ENCODE results near the gene LRRC4C. TPM values are rescaled to one million over a fixed set of nuclear protein-coding genes. Genes with fewer than 3 reads are reported as not detected.

LRRC4C gene
- total and polyA plus RNA-seq, 10 of the 15 experiments (the other 5 are each of a cell fraction or from before 2014, with no cell fraction given), result 1.5 TPM; not detected in 9

GRCh38 chr11:41042688-41043087 lies 416.8 kb downstream of the LRRC4C start:
- H3K4me2 ChIP-seq (ENCODE audit: control insufficient read depth, insufficient read depth), result no peak overlapping the region
- intact Hi-C loops (cut with micrococcal nuclease; ENCODE audit: unreplicated experiment) (no loop called here), in situ Hi-C loops (cut with MboI) (no loop called here)
- no peaks in the 10 kb centered on the region for H3K27me3 ChIP-seq (replicated peaks in 1 of 2; ENCODE audit: control insufficient read depth in 2 of 2, insufficient read depth in 2 of 2, low read length in 1 of 2)
- ChIA-PET CTCF (no interaction called here), SMC1A (ENCODE audit: uncharacterized antibody, unreplicated experiment) (interaction anchor here (0.7 kb wide), 1 partner anchor 1546 kb away, joined by 3 read pairs; no protein-coding TSS in a partner anchor), POLR2A (no interaction called here), RAD21 (ENCODE audit: unreplicated experiment) (no interaction called here)
- TF ChIP-seq MTA2 (IDR thresholded peaks at IDR 0.05; ENCODE audit: low read depth) (peak; percentile 58), HSF1 (IDR thresholded peaks at IDR 0.05; ENCODE audit: low read depth, low read length) (no peak)
- FAIRE-seq, result no peak
- H3K4me3 ChIP-seq, result no peak overlapping the region
- WGBS (ENCODE audit: insufficient coverage, insufficient replicate concordance, low lambda C conversion rate, missing lambda C conversion rate), result 0% methylated on average over 2 of the region's 3 CpGs
- no TSS peak for BruUV-seq (replicated peaks)
- no peaks in the 10 kb centered on the region for H3K9me3 ChIP-seq (replicated peaks; ENCODE audit: control insufficient read depth, insufficient read depth, low read length)
- H3K9ac ChIP-seq (ENCODE audit: control insufficient read depth, insufficient read depth, low read length), result no peak overlapping the region
- H3K4me1 ChIP-seq (ENCODE audit: control insufficient read depth, insufficient read depth, low read length), result no peaks in the 10 kb centered on the region
- H3K27ac ChIP-seq (ENCODE audit: control insufficient read depth, insufficient read depth), result no peak overlapping the region
- ATAC-seq, result no peak
- no peaks in the 10 kb centered on the region for H3K36me3 ChIP-seq (ENCODE audit: control insufficient read depth in 2 of 2, insufficient read depth in 2 of 2, low read length in 1 of 2)
- H3K79me2 ChIP-seq (ENCODE audit: control insufficient read depth, insufficient read depth, low read length), result no peaks in the 10 kb centered on the region
- no peak overlapping the region for H2AFZ ChIP-seq (ENCODE audit: control insufficient read depth, low read depth, low read length)
- DNase-seq (ENCODE audit: low read depth, low spot score), result no peak
- no peaks in the 10 kb centered on the region for H4K20me1 ChIP-seq (ENCODE audit: control insufficient read depth, insufficient read depth)

GRCh38 chr11:41040474-41040873 lies 419.0 kb downstream of the LRRC4C start:
- Histone ChIP-seq H3K4me1 (ENCODE audit: control insufficient read depth, insufficient read depth, low read length) (no peaks in the 10 kb centered on the region), H4K20me1 (ENCODE audit: control insufficient read depth, insufficient read depth) (no peaks in the 10 kb centered on the region), H3K79me2 (ENCODE audit: control insufficient read depth, insufficient read depth, low read length) (no peaks in the 10 kb centered on the region), H3K27me3 (replicated peaks in 1 of 2; ENCODE audit: control insufficient read depth in 2 of 2, insufficient read depth in 2 of 2, low read length in 1 of 2) (no peaks in the 10 kb centered on the region), H3K4me3 (no peak overlapping the region), H3K4me2 (ENCODE audit: control insufficient read depth, insufficient read depth) (no peak overlapping the region), H3K36me3 (ENCODE audit: control insufficient read depth in 2 of 2, insufficient read depth in 2 of 2, low read length in 1 of 2) (no peaks in the 10 kb centered on the region), H2AFZ (ENCODE audit: control insufficient read depth, low read depth, low read length) (no peak overlapping the region), H3K9ac (ENCODE audit: control insufficient read depth, insufficient read depth, low read length) (no peak overlapping the region), H3K9me3 (replicated peaks; ENCODE audit: control insufficient read depth, insufficient read depth, low read length) (no peaks in the 10 kb centered on the region), H3K27ac (ENCODE audit: control insufficient read depth, insufficient read depth) (no peak overlapping the region)
- BruUV-seq (replicated peaks), result no TSS peak
- SMC1A ChIA-PET (ENCODE audit: uncharacterized antibody, unreplicated experiment), result no interaction called here
- in situ Hi-C loops (cut with MboI) (no loop called here), intact Hi-C loops (cut with micrococcal nuclease; ENCODE audit: unreplicated experiment) (no loop called here)
- RAD21 ChIA-PET (ENCODE audit: unreplicated experiment), result interaction anchor here (0.5 kb wide), 1 partner anchor 46 kb away, joined by 3 read pairs; no protein-coding TSS in a partner anchor
- no peak for TF ChIP-seq POLR2A (IDR thresholded peaks at IDR 0.05; ENCODE audit: low read depth, low read length)
- TF ChIP-seq DPF2 (IDR thresholded peaks at IDR 0.05), result peak; percentile 44
- TF ChIP-seq EP300 (IDR thresholded peaks at IDR 0.05; ENCODE audit: borderline replicate concordance in 1 of 2, control insufficient read depth in 1 of 2, low read depth in 2 of 2, low read length in 2 of 2), result peak in 1 of 2 experiments; percentile 22; a peak in 1 of 4 replicates
- no peak for TF ChIP-seq HSF1 (IDR thresholded peaks at IDR 0.05; ENCODE audit: low read depth, low read length)
- no peak for TF ChIP-seq CBFB (IDR thresholded peaks at IDR 0.05; ENCODE audit: low read depth)
- TF ChIP-seq IKZF2 (IDR thresholded peaks at IDR 0.05), result no peak; a peak in 2 of 4 replicates
- TF ChIP-seq NFIC (IDR thresholded peaks at IDR 0.05; ENCODE audit: low read depth, low read length), result no peak
- 0 out of 2 replicates have a peak, but pooled peaks have one; percentile 15 for TF ChIP-seq RELB (IDR thresholded peaks at IDR 0.05; ENCODE audit: low read depth)
- peak; percentile 66 for TF ChIP-seq MTA2 (IDR thresholded peaks at IDR 0.05; ENCODE audit: low read depth)
- peak; percentile 61; the same call in 1 of the 2 replicates for TF ChIP-seq RUNX3 (IDR thresholded peaks at IDR 0.05; ENCODE audit: low read length)
- TF ChIP-seq ZNF217 (IDR thresholded peaks at IDR 0.05), result peak; percentile 61; the same call in 1 of the 2 replicates
- TF ChIP-seq JUNB (IDR thresholded peaks at IDR 0.05), result peak; percentile 9; the same call in 1 of the 2 replicates
- WGBS (ENCODE audit: insufficient coverage, insufficient replicate concordance, low lambda C conversion rate, missing lambda C conversion rate), result 9% methylated on average over 1 of the region's 1 CpG
- ATAC-seq, result peak; percentile 89
- POLR2A ChIA-PET, result no interaction called here
- DNase-seq (ENCODE audit: low read depth, low spot score), result no peak
- no peak for FAIRE-seq
- CTCF ChIA-PET, result no interaction called here
